Peyer's patch (tissue), 4 donors: ENCODE results near the gene INPP5A.
"Not testable (repeated sequence)": the region's sequence is repeated elsewhere in the genome, so short reads cannot be mapped to it uniquely, and the experiment has no call there.

Experiments
- POLR2A ChIP-seq, 2 donors: fragments of 450-650 bp; IDR thresholded peaks; one replicate each; pipeline ENCODE4 v1.5.1; 2017; ENCODE audit warnings: antibody characterized with exemption in 2 of 2, mild to moderate bottlenecking in 2 of 2, moderate library complexity in 2 of 2
- TF ChIP-seq, protein P1 (sequence below), 6 experiments: fragments of 450-650 bp in 4 of 6; fragments of 200-600 bp in 2 of 6; sonication (generic) in 1 of 6; IDR thresholded peaks; one replicate each; pipeline ENCODE4 v1.5.1; 2017 to 2019; ENCODE audit warnings: antibody characterized with exemption in 6 of 6, mild to moderate bottlenecking in 3 of 6, moderate library complexity in 1 of 6

DNA sequence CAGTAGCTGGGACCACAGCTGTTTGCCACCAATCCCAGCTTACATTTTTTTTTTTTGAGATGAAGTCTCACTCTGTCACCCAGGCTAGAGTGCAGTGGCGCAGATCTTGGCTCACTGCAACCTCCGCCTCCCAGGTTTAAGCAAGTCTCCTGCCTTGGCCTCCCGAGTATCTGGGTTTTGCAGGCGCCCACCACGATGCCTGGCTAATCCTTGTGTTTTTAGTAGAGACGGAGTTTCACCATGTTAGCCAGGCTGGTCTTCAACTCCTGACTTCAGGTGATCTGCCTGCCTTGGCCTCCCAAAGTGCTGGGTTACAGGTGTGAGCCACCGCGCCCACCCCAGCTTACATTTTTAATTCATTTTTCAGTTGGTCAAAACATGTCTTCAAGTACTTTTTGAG lies 46.1 kb upstream of the INPP5A start:
- TF ChIP-seq, protein P1, sequence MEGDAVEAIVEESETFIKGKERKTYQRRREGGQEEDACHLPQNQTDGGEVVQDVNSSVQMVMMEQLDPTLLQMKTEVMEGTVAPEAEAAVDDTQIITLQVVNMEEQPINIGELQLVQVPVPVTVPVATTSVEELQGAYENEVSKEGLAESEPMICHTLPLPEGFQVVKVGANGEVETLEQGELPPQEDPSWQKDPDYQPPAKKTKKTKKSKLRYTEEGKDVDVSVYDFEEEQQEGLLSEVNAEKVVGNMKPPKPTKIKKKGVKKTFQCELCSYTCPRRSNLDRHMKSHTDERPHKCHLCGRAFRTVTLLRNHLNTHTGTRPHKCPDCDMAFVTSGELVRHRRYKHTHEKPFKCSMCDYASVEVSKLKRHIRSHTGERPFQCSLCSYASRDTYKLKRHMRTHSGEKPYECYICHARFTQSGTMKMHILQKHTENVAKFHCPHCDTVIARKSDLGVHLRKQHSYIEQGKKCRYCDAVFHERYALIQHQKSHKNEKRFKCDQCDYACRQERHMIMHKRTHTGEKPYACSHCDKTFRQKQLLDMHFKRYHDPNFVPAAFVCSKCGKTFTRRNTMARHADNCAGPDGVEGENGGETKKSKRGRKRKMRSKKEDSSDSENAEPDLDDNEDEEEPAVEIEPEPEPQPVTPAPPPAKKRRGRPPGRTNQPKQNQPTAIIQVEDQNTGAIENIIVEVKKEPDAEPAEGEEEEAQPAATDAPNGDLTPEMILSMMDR (IDR thresholded peaks at IDR 0.05), result not testable (repeated sequence)
- not testable (repeated sequence) for TF ChIP-seq POLR2A (IDR thresholded peaks at IDR 0.05)
